Kidney (tissue), 14 donors: ENCODE results near the gene PON2. TPM values are rescaled to one million over a fixed set of nuclear protein-coding genes. Genes with fewer than 3 reads are reported as not detected.

Source experiments
- DNase-seq, 5 donors: peaks; one replicate each; pipeline ENCODE4 v3.0.0-alpha.2; 2013 to 2020
- FAIRE-seq: peaks from 2 replicates; lab custom pipeline; 2012; peaks lifted over from hg19 to GRCh38; lab: Jason Lieb, UNC
- H3K27ac ChIP-seq, 2 donors: one replicate each; pipeline ENCODE4 v1.7.0; 2013; ENCODE audit warnings: low read depth in 2 of 2, low read length in 2 of 2, inconsistent platforms in 1 of 2
- H3K27me3 ChIP-seq: one replicate; pipeline ENCODE4 v1.7.1; 2013; ENCODE audit warnings: low read length, inconsistent platforms; ENCODE audit not compliant: control insufficient read depth, insufficient read depth
- H3K36me3 ChIP-seq, 3 donors: one replicate each; pipeline versions ENCODE4 v1.7.0 to v1.7.1; 2013; ENCODE audit warnings: low read length in 3 of 3, control low read depth in 1 of 3, inconsistent platforms in 1 of 3; ENCODE audit not compliant: insufficient read depth in 3 of 3, control insufficient read depth in 2 of 3
- H3K4me1 ChIP-seq, 3 donors: one replicate each; pipeline versions ENCODE4 v1.7.0 to v1.7.1; 2013; ENCODE audit warnings: low read length in 3 of 3, inconsistent platforms in 1 of 3, low read depth in 1 of 3; ENCODE audit not compliant: control insufficient read depth in 2 of 3, insufficient read depth in 2 of 3
- H3K4me3 ChIP-seq, 3 donors: one replicate each; pipeline versions ENCODE4 v1.7.0 to v1.8.1; 2013; ENCODE audit warnings: low read length in 3 of 3, control low read depth in 1 of 3, inconsistent platforms in 1 of 3
- H3K9ac ChIP-seq, 3 donors: one replicate each; pipeline versions ENCODE4 v1.7.0 to v1.7.1; 2013; ENCODE audit warnings: low read length in 3 of 3, control low read depth in 1 of 3, inconsistent platforms in 1 of 3
- H3K9me3 ChIP-seq, 3 donors: one replicate each; pipeline versions ENCODE4 v1.7.0 to v1.7.1; 2013; ENCODE audit warnings: low read length in 3 of 3, control low read depth in 1 of 3, inconsistent platforms in 1 of 3; ENCODE audit not compliant: control insufficient read depth in 2 of 3, insufficient read depth in 1 of 3
- intact Hi-C: fragments of 100-400 bp; cut with DNase I; formaldehyde crosslinking; loops from one replicate; pipeline ENCODE4 v1.11.1; 2022
- polyA plus RNA-seq: library from polyadenylated mRNA; stranded (reverse); fragments of 350-450 nt; fragmentation: Illumina TruSeq; extraction: RNeasy Lipid Tissue Mini Kit (QIAGEN cat#74804); gene quantifications from one replicate; pipeline ENCODE4 v1.2.3, GENCODE V29; 2014; ENCODE audit warnings: low read depth, low replicate concordance; ENCODE audit not compliant: insufficient read depth
- total RNA-seq: library from RNA; stranded (reverse); fragmentation: NEBNext Ultra II Directional; extraction: Animal tissue kit (Norgen Biotek cat#: 25700); gene quantifications from one replicate; pipeline ENCODE4 v1.2.1, GENCODE V29; 2021
- TF ChIP-seq, protein P1 (sequence below): IDR thresholded peaks from 3 replicates; pipeline ENCODE4 v1.5.1; 2012; ENCODE audit warnings: mild to moderate bottlenecking, moderate library complexity, borderline replicate concordance; ENCODE audit not compliant: insufficient read depth; ENCODE audit errors: extremely low read depth
- donor health status: control.
- donor health status: control.
- donor health status: control.
- donor health status: control.
- donor health status: control.
- donor health status: DM: yes; HTN: yes; CAD: no.
- donor health status: Normal renal cell carcinoma (clear cell type).

The PON2 gene
- total and polyA plus RNA-seq, 2 donors from 2014 or later = 61.8 to 191 TPM

DNA sequence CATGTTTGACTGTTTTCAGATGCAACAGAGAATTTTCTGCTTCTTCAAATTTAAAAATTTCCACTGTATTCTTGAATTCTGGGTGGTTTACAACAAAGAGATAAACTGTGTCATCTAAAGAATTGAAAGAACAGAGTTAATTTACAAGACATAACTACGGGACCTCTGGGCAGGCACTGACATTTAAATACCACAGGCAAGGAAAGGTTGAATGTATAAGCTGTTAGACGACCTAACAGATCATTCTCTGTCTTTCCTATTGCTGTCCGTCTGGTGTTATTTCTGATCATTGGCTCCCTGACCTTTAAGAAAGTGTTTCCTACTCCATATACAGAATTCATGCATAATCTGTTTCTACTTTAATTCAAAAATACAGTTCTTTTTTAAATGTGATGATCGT is 23.2 kb downstream of the PON2 start:
- TF ChIP-seq, protein P1, sequence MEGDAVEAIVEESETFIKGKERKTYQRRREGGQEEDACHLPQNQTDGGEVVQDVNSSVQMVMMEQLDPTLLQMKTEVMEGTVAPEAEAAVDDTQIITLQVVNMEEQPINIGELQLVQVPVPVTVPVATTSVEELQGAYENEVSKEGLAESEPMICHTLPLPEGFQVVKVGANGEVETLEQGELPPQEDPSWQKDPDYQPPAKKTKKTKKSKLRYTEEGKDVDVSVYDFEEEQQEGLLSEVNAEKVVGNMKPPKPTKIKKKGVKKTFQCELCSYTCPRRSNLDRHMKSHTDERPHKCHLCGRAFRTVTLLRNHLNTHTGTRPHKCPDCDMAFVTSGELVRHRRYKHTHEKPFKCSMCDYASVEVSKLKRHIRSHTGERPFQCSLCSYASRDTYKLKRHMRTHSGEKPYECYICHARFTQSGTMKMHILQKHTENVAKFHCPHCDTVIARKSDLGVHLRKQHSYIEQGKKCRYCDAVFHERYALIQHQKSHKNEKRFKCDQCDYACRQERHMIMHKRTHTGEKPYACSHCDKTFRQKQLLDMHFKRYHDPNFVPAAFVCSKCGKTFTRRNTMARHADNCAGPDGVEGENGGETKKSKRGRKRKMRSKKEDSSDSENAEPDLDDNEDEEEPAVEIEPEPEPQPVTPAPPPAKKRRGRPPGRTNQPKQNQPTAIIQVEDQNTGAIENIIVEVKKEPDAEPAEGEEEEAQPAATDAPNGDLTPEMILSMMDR = no peak
- no peak for FAIRE-seq
- no peaks in the 10 kb centered on the region for H3K4me1 ChIP-seq

DNA sequence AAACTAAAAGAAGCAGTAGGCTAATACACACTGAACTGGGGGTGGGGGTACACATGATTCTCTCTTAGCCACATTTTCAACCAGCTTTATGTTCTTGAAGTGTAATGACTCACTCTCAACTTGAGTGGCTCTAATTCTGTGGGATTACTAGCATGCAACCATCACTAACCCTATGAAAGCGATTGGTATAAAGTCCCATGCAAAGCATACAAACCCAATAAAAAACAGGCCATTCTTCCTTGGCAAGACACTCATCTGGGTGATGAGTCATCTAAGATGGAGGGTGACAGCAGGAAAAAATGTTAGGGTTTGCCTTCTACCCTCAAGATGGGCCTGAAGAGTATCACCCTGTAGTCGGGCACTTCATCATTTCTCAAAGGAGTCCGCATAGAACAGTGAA is 23.8 kb downstream of the PON2 start:
- Histone ChIP-seq H3K4me3 (no peak overlapping the region), H3K9me3 (no peaks in the 10 kb centered on the region), H3K36me3 (peaks cover 2 to 9% (median 8%) of the 10 kb centered on the region in 3 donors), H3K9ac (no peak overlapping the region), H3K4me1 (no peaks in the 10 kb centered on the region), H3K27ac (no peak overlapping the region), H3K27me3 (no peaks in the 10 kb centered on the region)
- FAIRE-seq = no peak
- TF ChIP-seq, protein P1 = no peak
- intact Hi-C loops = no loop called here
- no peak for DNase-seq

More for the DNA sequence above, 23.2 kb downstream of the PON2 start:
- Histone ChIP-seq H3K9me3 (no peaks in the 10 kb centered on the region), H3K27me3 (no peaks in the 10 kb centered on the region), H3K36me3 (peaks cover 2 to 9% (median 8%) of the 10 kb centered on the region in 3 donors), H3K4me3 (no peak overlapping the region), H3K27ac (no peak overlapping the region), H3K9ac (no peak overlapping the region)
- intact Hi-C loops = no loop called here
- DNase-seq = no peak

DNA sequence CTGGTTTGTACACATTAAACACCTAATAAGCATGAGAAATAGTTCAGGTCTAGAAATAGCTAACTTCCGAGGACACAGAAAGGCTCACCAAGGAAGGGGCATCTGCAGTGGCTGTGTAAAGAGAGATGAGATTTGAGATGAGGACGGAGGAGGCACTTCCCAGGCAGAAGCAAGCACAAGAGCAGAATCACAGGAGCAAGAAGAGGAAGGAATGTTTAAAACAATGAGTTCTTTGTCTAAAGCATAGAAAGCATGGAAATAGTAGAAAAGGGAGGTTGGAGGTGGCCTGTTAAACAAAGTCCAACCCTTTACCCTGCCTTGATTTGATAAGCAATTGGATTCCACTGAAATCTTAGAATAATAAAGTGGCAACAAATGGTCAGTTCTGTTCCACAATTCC is 27.1 kb downstream of the PON2 start:
- H3K27ac ChIP-seq = no peak overlapping the region
- no peak for FAIRE-seq
- no peaks in the 10 kb centered on the region for H3K9me3 ChIP-seq
- intact Hi-C loops = no loop called here
- peaks cover 2 to 9% (median 6%) of the 10 kb centered on the region in 3 donors for H3K36me3 ChIP-seq
- no peak for DNase-seq
- no peaks in the 10 kb centered on the region for H3K27me3 ChIP-seq
- H3K4me3 ChIP-seq = no peak overlapping the region
- H3K9ac ChIP-seq = no peak overlapping the region
- peaks cover 0 to 2% (median 0%) of the 10 kb centered on the region in 3 donors for H3K4me1 ChIP-seq
- TF ChIP-seq, protein P1 = no peak

DNA sequence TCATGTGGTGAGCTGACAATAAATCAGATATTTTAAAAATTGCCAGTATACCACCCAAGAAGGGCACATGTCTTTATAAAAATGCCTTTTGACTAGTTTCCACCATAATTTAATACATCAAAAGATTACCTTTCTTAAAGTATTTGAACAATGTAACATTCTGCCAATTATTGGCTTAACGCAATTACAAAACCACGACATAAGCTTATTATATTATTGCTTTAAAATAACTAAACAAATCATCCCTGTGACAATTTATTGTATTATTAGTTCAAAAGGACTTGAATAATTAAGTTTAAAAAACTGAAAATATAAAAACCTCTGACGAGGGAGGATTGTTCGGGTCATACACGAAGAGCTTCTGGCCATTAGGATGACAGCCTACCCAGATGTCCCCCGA is 29.0 kb downstream of the PON2 start:
- DNase-seq (no peak), FAIRE-seq (no peak)
- no peaks in the 10 kb centered on the region for H3K27me3 ChIP-seq
- no peaks in the 10 kb centered on the region for H3K9me3 ChIP-seq
- peaks cover 0 to 2% (median 0%) of the 10 kb centered on the region in 3 donors for H3K4me1 ChIP-seq
- H3K9ac ChIP-seq = no peak overlapping the region
- intact Hi-C loops = no loop called here
- peaks cover 2 to 6% (median 2%) of the 10 kb centered on the region in 3 donors for H3K36me3 ChIP-seq
- H3K27ac ChIP-seq = no peak overlapping the region
- no peak overlapping the region for H3K4me3 ChIP-seq
- TF ChIP-seq, protein P1 = no peak
